ENCODE data around the gene ZSWIM1.

ZSWIM1 gene

DNA sequence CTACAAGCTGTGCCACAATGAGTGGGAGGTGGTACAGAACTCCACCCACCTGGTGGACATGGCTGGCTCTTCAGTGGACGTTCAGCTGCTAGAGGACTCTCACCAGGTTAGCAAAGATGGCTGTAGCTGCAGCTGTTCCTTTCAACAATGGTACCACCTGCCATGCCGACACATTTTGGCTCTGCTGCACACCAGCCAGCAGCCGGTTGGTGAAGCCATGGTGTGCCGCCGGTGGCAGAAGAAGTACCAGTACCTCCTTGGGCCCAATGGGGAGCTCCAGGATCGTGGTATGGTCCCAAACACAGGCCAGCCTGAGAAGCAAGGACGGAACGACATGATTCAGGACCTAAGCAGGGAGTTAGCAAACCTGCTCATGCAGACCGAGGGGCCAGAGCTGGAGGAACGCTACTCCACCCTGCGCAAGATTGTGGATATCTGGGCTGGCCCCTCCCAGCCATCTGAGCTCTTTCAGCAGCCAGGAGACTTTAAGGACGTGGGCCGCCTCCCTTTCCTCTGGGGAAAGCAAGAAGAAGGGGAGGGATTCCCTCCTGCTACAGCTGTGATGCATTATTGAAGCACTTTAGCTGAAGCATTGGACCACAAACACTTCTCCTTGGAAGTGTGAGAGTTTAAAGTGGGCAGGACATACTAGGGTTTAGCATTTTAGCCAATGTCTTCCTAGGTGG is 2.8 kb upstream of the ZSWIM1 start:
- Histone ChIP-seq H3K27ac (no peak overlapping the region), H3K4me1 (ENCODE audit: low read depth, poor library complexity, severe bottlenecking) (peaks cover 20% of the 10 kb centered on the region), H4K20me1 (ENCODE audit: insufficient read depth) (no peaks in the 10 kb centered on the region), H3K27me3 (ENCODE audit: insufficient read depth, low read depth) (no peaks in the 10 kb centered on the region), H3K4me3 (IDR thresholded peaks at IDR 0.05; ENCODE audit: insufficient read depth, low read depth, low read length) (no peak overlapping the region), H3K36me3 (ENCODE audit: insufficient read depth) (no peaks in the 10 kb centered on the region; the same call in 1 of the 2 replicates), H3K79me2 (ENCODE audit: insufficient read depth, low read depth) (peaks cover 22% of the 10 kb centered on the region), H3K4me2 (no peak overlapping the region), H2AFZ (ENCODE audit: low read depth) (no peak overlapping the region), H3K9ac (no peak overlapping the region)
- TF ChIP-seq, protein P1, sequence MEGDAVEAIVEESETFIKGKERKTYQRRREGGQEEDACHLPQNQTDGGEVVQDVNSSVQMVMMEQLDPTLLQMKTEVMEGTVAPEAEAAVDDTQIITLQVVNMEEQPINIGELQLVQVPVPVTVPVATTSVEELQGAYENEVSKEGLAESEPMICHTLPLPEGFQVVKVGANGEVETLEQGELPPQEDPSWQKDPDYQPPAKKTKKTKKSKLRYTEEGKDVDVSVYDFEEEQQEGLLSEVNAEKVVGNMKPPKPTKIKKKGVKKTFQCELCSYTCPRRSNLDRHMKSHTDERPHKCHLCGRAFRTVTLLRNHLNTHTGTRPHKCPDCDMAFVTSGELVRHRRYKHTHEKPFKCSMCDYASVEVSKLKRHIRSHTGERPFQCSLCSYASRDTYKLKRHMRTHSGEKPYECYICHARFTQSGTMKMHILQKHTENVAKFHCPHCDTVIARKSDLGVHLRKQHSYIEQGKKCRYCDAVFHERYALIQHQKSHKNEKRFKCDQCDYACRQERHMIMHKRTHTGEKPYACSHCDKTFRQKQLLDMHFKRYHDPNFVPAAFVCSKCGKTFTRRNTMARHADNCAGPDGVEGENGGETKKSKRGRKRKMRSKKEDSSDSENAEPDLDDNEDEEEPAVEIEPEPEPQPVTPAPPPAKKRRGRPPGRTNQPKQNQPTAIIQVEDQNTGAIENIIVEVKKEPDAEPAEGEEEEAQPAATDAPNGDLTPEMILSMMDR (conservative IDR thresholded peaks at IDR 0.05; ENCODE audit: low read depth, low read length), result no peak

DNA sequence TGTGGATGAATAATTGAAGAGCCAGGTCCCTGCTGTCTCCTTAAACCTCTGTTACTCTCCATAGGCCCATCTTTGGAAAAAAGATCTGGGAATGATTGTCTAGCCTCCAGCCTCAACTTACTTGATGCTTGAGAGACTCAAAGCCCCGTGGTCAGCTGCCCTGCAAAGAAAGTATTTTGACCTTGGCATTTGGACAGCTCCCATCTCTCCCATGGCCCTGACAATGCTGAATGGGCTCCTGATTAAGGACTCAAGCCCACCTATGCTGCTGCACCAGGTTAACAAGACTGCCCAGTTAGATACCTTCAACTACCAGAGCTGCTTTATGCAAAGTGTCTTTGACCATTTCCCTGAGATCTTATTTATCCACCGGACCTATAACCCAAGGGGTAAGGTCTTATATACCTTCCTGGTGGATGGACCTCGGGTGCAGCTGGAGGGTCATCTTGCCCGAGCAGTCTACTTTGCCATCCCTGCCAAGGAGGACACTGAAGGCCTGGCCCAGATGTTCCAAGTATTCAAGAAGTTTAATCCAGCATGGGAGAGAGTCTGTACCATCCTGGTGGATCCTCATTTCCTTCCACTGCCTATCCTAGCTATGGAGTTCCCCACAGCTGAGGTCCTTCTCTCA is 1.6 kb downstream of the ZSWIM1 start:
- no peaks in the 10 kb centered on the region for H4K20me1 ChIP-seq (ENCODE audit: insufficient read depth)
- no peaks in the 10 kb centered on the region; the same call in 1 of the 2 replicates for H3K36me3 ChIP-seq (ENCODE audit: insufficient read depth)
- H3K9ac ChIP-seq, result no peak overlapping the region
- peaks cover 45% of the 10 kb centered on the region for H3K4me1 ChIP-seq (ENCODE audit: low read depth, poor library complexity, severe bottlenecking)
- H2AFZ ChIP-seq (ENCODE audit: low read depth), result no peak overlapping the region
- no peaks in the 10 kb centered on the region for H3K27me3 ChIP-seq (ENCODE audit: insufficient read depth, low read depth)
- H3K4me3 ChIP-seq (IDR thresholded peaks at IDR 0.05; ENCODE audit: insufficient read depth, low read depth, low read length), result no peak overlapping the region
- H3K79me2 ChIP-seq (ENCODE audit: insufficient read depth, low read depth), result peaks cover 32% of the 10 kb centered on the region
- H3K4me2 ChIP-seq, result peak overlapping the region; percentile 88
- H3K27ac ChIP-seq, result no peak overlapping the region
- TF ChIP-seq, protein P1 (conservative IDR thresholded peaks at IDR 0.05; ENCODE audit: low read depth, low read length), result no peak

DNA sequence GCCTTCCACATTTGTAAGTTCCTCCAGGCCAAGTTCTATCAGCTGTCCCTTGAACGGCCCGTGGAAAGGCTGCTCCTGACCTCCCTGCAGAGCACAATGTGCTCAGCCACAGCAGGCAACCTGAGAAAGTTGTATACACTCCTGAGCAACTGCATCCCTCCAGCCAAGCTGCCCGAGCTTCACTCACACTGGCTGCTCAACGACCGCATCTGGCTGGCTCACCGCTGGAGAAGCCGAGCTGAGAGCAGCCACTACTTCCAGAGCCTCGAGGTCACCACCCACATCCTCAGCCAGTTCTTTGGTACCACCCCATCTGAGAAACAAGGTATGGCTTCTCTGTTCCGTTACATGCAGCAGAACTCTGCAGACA is 2.1 kb downstream of the ZSWIM1 start:
- Histone ChIP-seq H4K20me1 (ENCODE audit: insufficient read depth) (no peaks in the 10 kb centered on the region), H3K4me1 (ENCODE audit: low read depth, poor library complexity, severe bottlenecking) (peaks cover 45% of the 10 kb centered on the region)
- TF ChIP-seq, protein P1 (conservative IDR thresholded peaks at IDR 0.05; ENCODE audit: low read depth, low read length), result no peak

DNA sequence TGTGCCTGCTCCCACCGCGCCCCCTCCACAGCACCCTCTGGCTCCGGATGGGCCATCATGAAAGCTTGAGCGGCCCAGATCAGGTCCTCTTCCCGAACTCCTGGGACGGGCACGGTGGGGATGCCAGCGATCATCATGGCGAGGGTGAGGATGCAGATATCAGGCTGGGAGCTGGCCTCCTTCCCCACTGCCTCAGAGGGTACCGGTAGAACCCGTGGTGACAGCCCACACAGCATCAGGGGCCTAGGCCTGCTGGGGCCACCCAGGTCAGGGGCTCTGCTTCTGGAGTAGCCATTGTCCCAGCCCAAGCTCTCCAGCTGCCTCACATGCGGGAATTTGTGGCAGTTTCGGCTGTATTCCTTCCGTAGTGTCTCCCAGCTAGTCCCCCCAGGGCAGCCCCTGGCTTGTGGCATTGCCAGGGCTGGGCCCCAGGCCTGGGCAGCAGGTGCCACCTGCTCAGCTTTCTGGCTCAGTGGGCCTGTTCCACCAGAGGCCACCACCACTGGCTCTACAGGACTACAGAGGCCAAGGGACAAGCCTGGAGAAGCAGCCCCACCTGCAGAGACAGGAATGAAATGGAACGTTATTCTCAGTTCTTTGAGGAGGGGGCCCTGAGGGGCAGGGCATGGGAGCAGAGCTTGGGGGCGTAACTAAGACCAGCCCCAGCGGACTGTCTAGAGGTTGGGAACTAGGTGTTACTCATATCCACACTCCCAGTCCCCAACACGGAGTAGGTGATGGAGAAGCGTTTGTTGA is 5.7 kb downstream of the ZSWIM1 start:
- H3K9ac ChIP-seq, result no peak overlapping the region
- TF ChIP-seq, protein P1 (conservative IDR thresholded peaks at IDR 0.05; ENCODE audit: low read depth, low read length), result no peak
- H3K4me3 ChIP-seq (IDR thresholded peaks at IDR 0.05; ENCODE audit: insufficient read depth, low read depth, low read length), result no peak overlapping the region
- no peak overlapping the region for H2AFZ ChIP-seq (ENCODE audit: low read depth)
- no peaks in the 10 kb centered on the region; the same call in 1 of the 2 replicates for H3K36me3 ChIP-seq (ENCODE audit: insufficient read depth)
- no peaks in the 10 kb centered on the region for H4K20me1 ChIP-seq (ENCODE audit: insufficient read depth)
- H3K27me3 ChIP-seq (ENCODE audit: insufficient read depth, low read depth), result no peaks in the 10 kb centered on the region
- no peak overlapping the region for H3K27ac ChIP-seq
- peaks cover 35% of the 10 kb centered on the region for H3K4me1 ChIP-seq (ENCODE audit: low read depth, poor library complexity, severe bottlenecking)
- H3K4me2 ChIP-seq, result no peak overlapping the region
- H3K79me2 ChIP-seq (ENCODE audit: insufficient read depth, low read depth), result peaks cover 24% of the 10 kb centered on the region

More for the DNA sequence above, 2.1 kb downstream of the ZSWIM1 start:
- H2AFZ ChIP-seq (ENCODE audit: low read depth), result no peak overlapping the region
- H3K4me2 ChIP-seq, result no peak overlapping the region
- peaks cover 32% of the 10 kb centered on the region for H3K79me2 ChIP-seq (ENCODE audit: insufficient read depth, low read depth)
- H3K9ac ChIP-seq, result no peak overlapping the region
- no peaks in the 10 kb centered on the region for H3K27me3 ChIP-seq (ENCODE audit: insufficient read depth, low read depth)
- no peak overlapping the region for H3K27ac ChIP-seq
- H3K36me3 ChIP-seq (ENCODE audit: insufficient read depth), result no peaks in the 10 kb centered on the region; the same call in 1 of the 2 replicates
- no peak overlapping the region for H3K4me3 ChIP-seq (IDR thresholded peaks at IDR 0.05; ENCODE audit: insufficient read depth, low read depth, low read length)
